H54 (cell line): ENCODE data around the gene OPN4.
A peak's percentile ranks its signal among the peaks of the same experiment; 100 is the strongest.

ENCODE experiments used
- DNase-seq: peaks from one replicate; pipeline ENCODE4 v3.0.0; 2011; ENCODE audit warnings: low spot score, mixed read lengths; ENCODE audit not compliant: insufficient read length
- FAIRE-seq: peaks from 3 replicates; lab custom pipeline; 2011; peaks lifted over from hg19 to GRCh38; lab: Jason Lieb, UNC
- POLR2A ChIP-seq: IDR thresholded peaks from 2 replicates; pipeline ENCODE4 v1.6.1; 2011; ENCODE audit warnings: low read depth, mild to moderate bottlenecking, low read length

Gene OPN4

GRCh38 chr10:86686972-86687371 is 32.6 kb downstream of the OPN4 start:
- DNase-seq (no peak), FAIRE-seq (no peak)
- TF ChIP-seq POLR2A, result no peak

- DNase-seq (no peak), FAIRE-seq (no peak)
Observed at GRCh38 chr10:86687750-86688149, 33.4 kb downstream of the OPN4 start.

GRCh38 chr10:86688398-86688921 is 34.1 kb downstream of the OPN4 start:
- no peak for FAIRE-seq
- TF ChIP-seq POLR2A, result no peak
- DNase-seq, result peak; percentile 83

More at GRCh38 chr10:86687750-86688149, 33.4 kb downstream of the OPN4 start:
- no peak for TF ChIP-seq POLR2A

GRCh38 chr10:86689146-86689545 is 34.8 kb downstream of the OPN4 start:
- FAIRE-seq (no peak), DNase-seq (no peak)
- no peak for TF ChIP-seq POLR2A

- no peak for FAIRE-seq
- DNase-seq, result no peak
Observed at GRCh38 chr10:86690231-86690630, 35.9 kb downstream of the OPN4 start.

GRCh38 chr10:86690657-86691084 is 36.3 kb downstream of the OPN4 start:
- DNase-seq (no peak), FAIRE-seq (no peak)
- no peak for TF ChIP-seq POLR2A

More at GRCh38 chr10:86690231-86690630, 35.9 kb downstream of the OPN4 start:
- TF ChIP-seq POLR2A, result no peak

- no peak for FAIRE-seq
- no peak for TF ChIP-seq POLR2A
- DNase-seq, result no peak
Observed at GRCh38 chr10:86691333-86692022, 37.1 kb downstream of the OPN4 start.

- no peak for TF ChIP-seq POLR2A
- FAIRE-seq (no peak), DNase-seq (no peak)
Observed at GRCh38 chr10:86692023-86692514, 37.7 kb downstream of the OPN4 start.

- DNase-seq (no peak), FAIRE-seq (no peak)
- no peak for TF ChIP-seq POLR2A
Observed at GRCh38 chr10:86692664-86693063, 38.3 kb downstream of the OPN4 start.

GRCh38 chr10:86693275-86693674 is 38.9 kb downstream of the OPN4 start:
- TF ChIP-seq POLR2A, result no peak
- DNase-seq, result no peak
- no peak for FAIRE-seq

GRCh38 chr10:86693721-86694369 is 39.5 kb downstream of the OPN4 start:
- DNase-seq, result no peak
- no peak for TF ChIP-seq POLR2A
- no peak for FAIRE-seq

- no peak for TF ChIP-seq POLR2A
- FAIRE-seq (no peak), DNase-seq (no peak)
Observed at GRCh38 chr10:86698207-86698940, 44.0 kb downstream of the OPN4 start.

GRCh38 chr10:86699125-86699524 is 44.8 kb downstream of the OPN4 start:
- TF ChIP-seq POLR2A, result no peak
- no peak for DNase-seq
- FAIRE-seq, result no peak

GRCh38 chr10:86699541-86699940 is 45.2 kb downstream of the OPN4 start:
- FAIRE-seq, result no peak
- DNase-seq, result no peak
- TF ChIP-seq POLR2A, result no peak
